ENCODE measurements around the gene MIER2.

The MIER2 gene

DNA sequence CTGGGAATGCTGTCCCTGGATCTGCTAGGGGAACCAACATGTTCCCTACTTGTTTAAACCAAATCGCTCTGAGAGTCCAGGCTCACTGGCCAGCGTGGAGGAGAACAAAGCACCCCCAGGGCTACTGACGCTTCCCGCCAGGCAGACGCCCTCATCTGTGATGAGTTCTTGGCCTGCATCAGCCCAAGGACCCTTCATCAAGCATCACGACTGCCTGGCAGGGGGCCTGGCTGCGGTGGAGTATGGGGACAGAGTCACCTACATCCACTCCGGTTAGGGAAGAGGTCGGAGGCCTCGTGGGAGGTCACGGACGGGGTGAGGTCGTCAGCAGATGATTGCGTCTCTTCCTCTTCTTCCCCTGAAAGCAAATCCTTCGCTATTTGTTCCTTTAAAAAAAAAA is 17.7 kb downstream of the MIER2 start:
- Histone ChIP-seq H2AFZ (ENCODE audit: low read length) (no peak overlapping the region), H3K9ac (ENCODE audit: low read length) (no peak overlapping the region), H3K27ac (ENCODE audit: low read length) (no peak overlapping the region), H3F3A (ENCODE audit: insufficient read depth, low read length) (no peaks in the 10 kb centered on the region), H3K27me3 (replicated peaks; ENCODE audit: insufficient read depth, low read length) (peaks cover 94% of the 10 kb centered on the region), H3K4me1 (ENCODE audit: low read length) (no peaks in the 10 kb centered on the region), H3K36me3 (replicated peaks; ENCODE audit: insufficient read depth, low read length) (no peaks in the 10 kb centered on the region), H3K79me2 (ENCODE audit: low read length) (no peaks in the 10 kb centered on the region), H3K9me3 (replicated peaks; ENCODE audit: insufficient read depth, low read length) (no peaks in the 10 kb centered on the region), H3K4me3 (ENCODE audit: low read length) (no peak overlapping the region), H3K9me2 (replicated peaks; ENCODE audit: insufficient read depth, low read length) (no peaks in the 10 kb centered on the region), H4K20me1 (ENCODE audit: insufficient read depth, low read length) (no peaks in the 10 kb centered on the region), H3K4me2 (ENCODE audit: low read depth, low read length) (no peak overlapping the region)
- DNase-seq = no peak
- TF ChIP-seq, protein P1, sequence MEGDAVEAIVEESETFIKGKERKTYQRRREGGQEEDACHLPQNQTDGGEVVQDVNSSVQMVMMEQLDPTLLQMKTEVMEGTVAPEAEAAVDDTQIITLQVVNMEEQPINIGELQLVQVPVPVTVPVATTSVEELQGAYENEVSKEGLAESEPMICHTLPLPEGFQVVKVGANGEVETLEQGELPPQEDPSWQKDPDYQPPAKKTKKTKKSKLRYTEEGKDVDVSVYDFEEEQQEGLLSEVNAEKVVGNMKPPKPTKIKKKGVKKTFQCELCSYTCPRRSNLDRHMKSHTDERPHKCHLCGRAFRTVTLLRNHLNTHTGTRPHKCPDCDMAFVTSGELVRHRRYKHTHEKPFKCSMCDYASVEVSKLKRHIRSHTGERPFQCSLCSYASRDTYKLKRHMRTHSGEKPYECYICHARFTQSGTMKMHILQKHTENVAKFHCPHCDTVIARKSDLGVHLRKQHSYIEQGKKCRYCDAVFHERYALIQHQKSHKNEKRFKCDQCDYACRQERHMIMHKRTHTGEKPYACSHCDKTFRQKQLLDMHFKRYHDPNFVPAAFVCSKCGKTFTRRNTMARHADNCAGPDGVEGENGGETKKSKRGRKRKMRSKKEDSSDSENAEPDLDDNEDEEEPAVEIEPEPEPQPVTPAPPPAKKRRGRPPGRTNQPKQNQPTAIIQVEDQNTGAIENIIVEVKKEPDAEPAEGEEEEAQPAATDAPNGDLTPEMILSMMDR (IDR thresholded peaks at IDR 0.05; ENCODE audit: low read length) = no peak
- TF ChIP-seq EZH2phosphoT487 (IDR thresholded peaks at IDR 0.05; ENCODE audit: low read length) = no peak
- no peak for TF ChIP-seq EZH2 (optimal IDR thresholded peaks at IDR 0.05; ENCODE audit: low read depth, low read length)

- Histone ChIP-seq H3K9me2 (replicated peaks; ENCODE audit: insufficient read depth, low read length) (no peaks in the 10 kb centered on the region), H3K4me2 (ENCODE audit: low read depth, low read length) (no peak overlapping the region), H3K27ac (ENCODE audit: low read length) (no peak overlapping the region), H3K79me2 (ENCODE audit: low read length) (no peaks in the 10 kb centered on the region), H3K4me3 (ENCODE audit: low read length) (no peak overlapping the region), H4K20me1 (ENCODE audit: insufficient read depth, low read length) (no peaks in the 10 kb centered on the region), H3F3A (ENCODE audit: insufficient read depth, low read length) (no peaks in the 10 kb centered on the region), H3K36me3 (replicated peaks; ENCODE audit: insufficient read depth, low read length) (no peaks in the 10 kb centered on the region), H3K27me3 (replicated peaks; ENCODE audit: insufficient read depth, low read length) (peaks cover 92% of the 10 kb centered on the region), H3K9me3 (replicated peaks; ENCODE audit: insufficient read depth, low read length) (no peaks in the 10 kb centered on the region), H2AFZ (ENCODE audit: low read length) (no peak overlapping the region), H3K4me1 (ENCODE audit: low read length) (no peaks in the 10 kb centered on the region), H3K9ac (ENCODE audit: low read length) (no peak overlapping the region)
- DNase-seq = no peak
- TF ChIP-seq EZH2phosphoT487 (IDR thresholded peaks at IDR 0.05; ENCODE audit: low read length) (no peak), EZH2 (optimal IDR thresholded peaks at IDR 0.05; ENCODE audit: low read depth, low read length) (no peak)
- TF ChIP-seq, protein P1 (IDR thresholded peaks at IDR 0.05; ENCODE audit: low read length) = no peak
Observed at GRCh38 chr19:325937-326565, 18.5 kb downstream of the MIER2 start.

DNA sequence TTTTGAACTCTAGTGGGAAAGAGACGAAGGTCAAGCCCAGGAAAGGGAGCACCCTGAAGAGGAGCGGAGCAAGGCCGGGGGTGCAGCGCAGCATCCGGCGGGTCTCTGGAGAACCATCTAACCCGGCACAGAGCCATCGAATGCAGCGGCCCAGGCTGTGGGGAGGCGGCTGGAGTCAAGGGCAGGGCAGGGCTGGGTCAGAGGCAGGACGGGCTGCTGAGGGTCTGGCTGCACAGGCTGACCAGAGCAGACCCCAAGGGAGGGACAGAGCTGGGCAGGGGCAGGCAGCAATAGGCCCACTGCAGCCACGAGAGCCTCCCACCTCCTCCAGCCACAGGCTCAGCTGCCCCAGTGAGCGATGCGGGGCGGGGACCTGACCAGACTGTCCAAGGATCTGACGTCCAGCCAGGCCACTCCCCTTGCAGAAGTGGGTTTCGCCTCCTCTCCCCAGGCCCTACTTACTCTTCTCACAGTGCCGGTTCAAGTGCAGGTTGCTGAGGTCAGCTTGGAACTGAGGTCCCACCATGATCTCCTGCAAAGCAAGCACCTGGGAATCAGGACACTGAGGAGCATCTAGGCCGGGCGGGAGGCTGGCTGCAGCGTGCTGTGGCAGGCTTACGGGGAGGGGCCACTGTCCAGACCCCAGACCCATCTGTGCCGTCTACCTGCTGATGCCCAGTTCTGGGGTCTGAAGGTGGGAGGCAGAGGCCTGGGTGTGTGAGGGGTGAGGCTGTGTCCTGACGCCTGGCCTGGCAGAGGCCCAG is 19.2 kb downstream of the MIER2 start:
- no peaks in the 10 kb centered on the region for H3K9me2 ChIP-seq (replicated peaks; ENCODE audit: insufficient read depth, low read length)
- H3K4me2 ChIP-seq (ENCODE audit: low read depth, low read length) = no peak overlapping the region
- no peak for TF ChIP-seq EZH2phosphoT487 (IDR thresholded peaks at IDR 0.05; ENCODE audit: low read length)
- TF ChIP-seq, protein P1 (IDR thresholded peaks at IDR 0.05; ENCODE audit: low read length) = no peak
- TF ChIP-seq EZH2 (optimal IDR thresholded peaks at IDR 0.05; ENCODE audit: low read depth, low read length) = no peak
- H3F3A ChIP-seq (ENCODE audit: insufficient read depth, low read length) = no peaks in the 10 kb centered on the region
- H3K27me3 ChIP-seq (replicated peaks; ENCODE audit: insufficient read depth, low read length) = peaks cover 92% of the 10 kb centered on the region
- no peaks in the 10 kb centered on the region for H3K36me3 ChIP-seq (replicated peaks; ENCODE audit: insufficient read depth, low read length)
- no peak overlapping the region for H3K4me3 ChIP-seq (ENCODE audit: low read length)
- no peaks in the 10 kb centered on the region for H3K79me2 ChIP-seq (ENCODE audit: low read length)
- H3K4me1 ChIP-seq (ENCODE audit: low read length) = no peaks in the 10 kb centered on the region
- no peak overlapping the region for H2AFZ ChIP-seq (ENCODE audit: low read length)
- no peak overlapping the region for H3K27ac ChIP-seq (ENCODE audit: low read length)
- no peaks in the 10 kb centered on the region for H3K9me3 ChIP-seq (replicated peaks; ENCODE audit: insufficient read depth, low read length)
- H4K20me1 ChIP-seq (ENCODE audit: insufficient read depth, low read length) = no peaks in the 10 kb centered on the region
- no peak overlapping the region for H3K9ac ChIP-seq (ENCODE audit: low read length)
- no peak for DNase-seq

Data from MM.1S (cell line).